Hematopoietic multipotent progenitor cell treated with erythropoietin and hydrocortisone succinate and interleukin-3 and kit ligand, for 17 days (in vitro differentiated cells): ENCODE measurements around the gene GPRIN1.
"Not testable (repeated sequence)": the region's sequence is repeated elsewhere in the genome, so short reads cannot be mapped to it uniquely, and the experiment has no call there.

Source experiments
- DNase-seq: peaks from one replicate; pipeline ENCODE4 v3.0.0-alpha.2; 2015; ENCODE audit warnings: low spot score

Gene GPRIN1

GRCh38 chr5:176575066-176575465 lies 34.9 kb downstream of the GPRIN1 start:
- DNase-seq: no peak

GRCh38 chr5:176574297-176574591 lies 35.7 kb downstream of the GPRIN1 start:
- no peak for DNase-seq

GRCh38 chr5:176573564-176574296 lies 36.2 kb downstream of the GPRIN1 start:
- DNase-seq: peak; percentile 76

- no peak for DNase-seq
These were observed 39.9 kb downstream of the GPRIN1 start for GRCh38 chr5:176570044-176570443.

GRCh38 chr5:176568657-176569056 lies 41.3 kb downstream of the GPRIN1 start:
- DNase-seq: no peak

- no peak for DNase-seq
These were observed 44.1 kb downstream of the GPRIN1 start for GRCh38 chr5:176565760-176566288.

- DNase-seq: no peak
These were observed 46.0 kb downstream of the GPRIN1 start for GRCh38 chr5:176564002-176564401.

GRCh38 chr5:176562189-176562588 lies 47.8 kb downstream of the GPRIN1 start:
- no peak for DNase-seq

GRCh38 chr5:176561259-176561658 lies 48.7 kb downstream of the GPRIN1 start:
- no peak for DNase-seq

- DNase-seq: no peak
These were observed 49.6 kb downstream of the GPRIN1 start for GRCh38 chr5:176560364-176560763.

- peak; percentile 21 for DNase-seq
These were observed 50.3 kb downstream of the GPRIN1 start for GRCh38 chr5:176559683-176560082.

- DNase-seq: no peak
These were observed 52.1 kb downstream of the GPRIN1 start for GRCh38 chr5:176557846-176558245.

GRCh38 chr5:176553260-176554085 lies 56.5 kb downstream of the GPRIN1 start:
- DNase-seq: no peak

GRCh38 chr5:176552332-176552869 lies 57.6 kb downstream of the GPRIN1 start:
- no peak for DNase-seq

- DNase-seq: not testable (repeated sequence)
These were observed 59.0 kb downstream of the GPRIN1 start for GRCh38 chr5:176550937-176551336.

- no peak for DNase-seq
These were observed 59.6 kb downstream of the GPRIN1 start for GRCh38 chr5:176550275-176550831.

GRCh38 chr5:176549871-176550270 lies 60.1 kb downstream of the GPRIN1 start:
- no peak for DNase-seq

- no peak for DNase-seq
These were observed 61.0 kb downstream of the GPRIN1 start, which contains the start of gene CDHR2 for GRCh38 chr5:176548967-176549444. CDHR2 (plus strand) TSS chr5:176549342; CDS start chr5:176565353, 16,011 bp downstream.

GRCh38 chr5:176547802-176548201 lies 62.2 kb downstream of the GPRIN1 start:
- DNase-seq: no peak
